Gastrocnemius medialis (tissue), 4 donors: Measurements from ENCODE around the gene VCL.

ENCODE experiments used
- POLR2A ChIP-seq, 2 donors: fragments of 450-650 bp; IDR thresholded peaks; one replicate each; pipeline ENCODE4 v1.6.1; 2017; ENCODE audit warnings: antibody characterized with exemption in 2 of 2, mild to moderate bottlenecking in 2 of 2, moderate library complexity in 2 of 2
- TF ChIP-seq, protein P1 (sequence below), 5 experiments: fragments of 450-650 bp in 3 of 5; fragments of 200-600 bp in 2 of 5; sonication (generic) in 2 of 5; IDR thresholded peaks in 4 of 5; conservative IDR thresholded peaks in 1 of 5; 1 replicate in 4 of 5; 2 replicates in 1 of 5; pipeline ENCODE4 v1.5.1; 2016 to 2019; ENCODE audit warnings: antibody characterized with exemption in 5 of 5, mild to moderate bottlenecking in 3 of 5, moderate library complexity in 3 of 5

DNA sequence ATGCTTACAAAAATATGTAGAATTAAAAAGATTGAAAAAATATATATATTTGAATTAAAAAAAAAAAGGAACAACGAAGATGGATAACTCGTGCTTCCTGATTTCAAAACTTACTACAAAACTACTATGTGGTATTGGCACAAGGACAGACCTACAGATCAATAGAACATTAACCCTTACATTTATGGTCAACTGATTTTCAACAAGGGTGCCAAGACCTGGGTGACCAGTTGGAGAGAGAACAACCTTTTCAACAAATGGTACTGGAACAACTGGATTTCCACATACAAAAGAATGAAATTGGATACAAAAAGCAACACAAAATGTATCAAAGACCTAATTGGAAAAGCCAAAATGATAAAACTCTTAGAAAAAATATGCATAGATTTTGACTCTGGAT is 142.6 kb downstream of the VCL start:
- TF ChIP-seq POLR2A (IDR thresholded peaks at IDR 0.05): no peak
- TF ChIP-seq, protein P1, sequence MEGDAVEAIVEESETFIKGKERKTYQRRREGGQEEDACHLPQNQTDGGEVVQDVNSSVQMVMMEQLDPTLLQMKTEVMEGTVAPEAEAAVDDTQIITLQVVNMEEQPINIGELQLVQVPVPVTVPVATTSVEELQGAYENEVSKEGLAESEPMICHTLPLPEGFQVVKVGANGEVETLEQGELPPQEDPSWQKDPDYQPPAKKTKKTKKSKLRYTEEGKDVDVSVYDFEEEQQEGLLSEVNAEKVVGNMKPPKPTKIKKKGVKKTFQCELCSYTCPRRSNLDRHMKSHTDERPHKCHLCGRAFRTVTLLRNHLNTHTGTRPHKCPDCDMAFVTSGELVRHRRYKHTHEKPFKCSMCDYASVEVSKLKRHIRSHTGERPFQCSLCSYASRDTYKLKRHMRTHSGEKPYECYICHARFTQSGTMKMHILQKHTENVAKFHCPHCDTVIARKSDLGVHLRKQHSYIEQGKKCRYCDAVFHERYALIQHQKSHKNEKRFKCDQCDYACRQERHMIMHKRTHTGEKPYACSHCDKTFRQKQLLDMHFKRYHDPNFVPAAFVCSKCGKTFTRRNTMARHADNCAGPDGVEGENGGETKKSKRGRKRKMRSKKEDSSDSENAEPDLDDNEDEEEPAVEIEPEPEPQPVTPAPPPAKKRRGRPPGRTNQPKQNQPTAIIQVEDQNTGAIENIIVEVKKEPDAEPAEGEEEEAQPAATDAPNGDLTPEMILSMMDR (IDR thresholded peaks at IDR 0.05 in 4 of 5, conservative IDR thresholded peaks at IDR 0.05 in 1 of 5): no peak
